HepG2 (cell line): ENCODE measurements around the gene BCAT1. TPM values are rescaled to one million over a fixed set of nuclear protein-coding genes. Genes with fewer than 3 reads are reported as not detected.

ENCODE experiments used
- HMG20A ChIP-seq: IDR thresholded peaks from 2 replicates; pipeline ENCODE4 v1.6.1; 2016; ENCODE audit warnings: borderline replicate concordance
- IRF2 ChIP-seq: IDR thresholded peaks from 2 replicates; pipeline ENCODE4 v1.6.1; 2018; ENCODE audit warnings: missing genetic modification reagents, missing compliant biosample characterization
- RXRB ChIP-seq: IDR thresholded peaks from 2 replicates; pipeline ENCODE4 v1.6.1; 2016; ENCODE audit warnings: borderline replicate concordance, missing genetic modification reagents, missing compliant biosample characterization
- SALL1 ChIP-seq: sonication (generic); formaldehyde crosslinking; IDR thresholded peaks from 2 replicates; pipeline ENCODE4 v1.8.0; 2022; ENCODE audit warnings: mild to moderate bottlenecking, missing genetic modification reagents
- TBX3 ChIP-seq: fragments of 450-650 bp; IDR thresholded peaks from 2 replicates; pipeline ENCODE4 v1.6.1; 2017; ENCODE audit warnings: antibody characterized with exemption, mild to moderate bottlenecking, inconsistent platforms, borderline replicate concordance
- TRIM24 ChIP-seq: sonication (generic); formaldehyde crosslinking; IDR thresholded peaks from 2 replicates; pipeline ENCODE4 v1.8.0; 2022; ENCODE audit warnings: mild to moderate bottlenecking, missing genetic modification reagents
- ZBTB8A ChIP-seq: sonication (generic); formaldehyde crosslinking; IDR thresholded peaks from 2 replicates; pipeline ENCODE4 v1.4.0; 2020; ENCODE audit warnings: mild to moderate bottlenecking, low read depth, missing genetic modification reagents, borderline replicate concordance
- ZNF605 ChIP-seq: sonication (generic); formaldehyde crosslinking; IDR thresholded peaks from 2 replicates; pipeline ENCODE4 v1.8.0; 2022; ENCODE audit warnings: mild to moderate bottlenecking, missing genetic modification reagents
- ZNF737 ChIP-seq: sonication (generic); formaldehyde crosslinking; IDR thresholded peaks from 2 replicates; pipeline ENCODE4 v1.5.0; 2020; ENCODE audit warnings: missing genetic modification reagents, mild to moderate bottlenecking, borderline replicate concordance
- polyA plus RNA-seq, 8 experiments: library from polyadenylated mRNA; depleted of rRNA in 3 of 8; stranded (reverse) in 7 of 8; unstranded in 1 of 8; fragments of >200 nt; fragmentation: Illumina TruSeq in 4 of 8; extraction: Trizol in 4 of 8; gene quantifications; 2 replicates each; pipeline versions ENCODE4 v1.2.1 to v1.2.3, GENCODE V29; 2011 to 2016; ENCODE audit warnings: low read depth in 4 of 8, missing spikeins in 1 of 8, mixed read lengths in 1 of 8; ENCODE audit not compliant: insufficient read depth in 1 of 8
- total RNA-seq, 5 experiments: library from RNA; depleted of rRNA; stranded (reverse); fragments of >200 nt; fragmentation: Illumina TruSeq; extraction: Trizol; gene quantifications; 2 replicates each; pipeline ENCODE4 v1.2.3, GENCODE V29; 2016; ENCODE audit warnings: low read depth in 1 of 5
- TF ChIP-seq, protein P1 (sequence below): sonication (generic); formaldehyde crosslinking; IDR thresholded peaks from 2 replicates; pipeline ENCODE4 v1.4.0; 2020; ENCODE audit warnings: mild to moderate bottlenecking, missing genetic modification reagents
- TF ChIP-seq, protein P2 (sequence below): sonication (generic); formaldehyde crosslinking; IDR thresholded peaks from 2 replicates; pipeline ENCODE4 v1.9.0; 2021; ENCODE audit warnings: missing genetic modification reagents, mild to moderate bottlenecking, borderline replicate concordance
- TF ChIP-seq, protein P3 (sequence below): sonication (generic); formaldehyde crosslinking; IDR thresholded peaks from 2 replicates; pipeline ENCODE4 v1.4.0; 2020; ENCODE audit warnings: missing genetic modification reagents, mild to moderate bottlenecking, borderline replicate concordance
- TF ChIP-seq, protein P4 (sequence below): sonication (generic); formaldehyde crosslinking; IDR thresholded peaks from 2 replicates; pipeline ENCODE4 v1.5.0; 2020; ENCODE audit warnings: mild to moderate bottlenecking, low read depth, missing genetic modification reagents, borderline replicate concordance

Gene BCAT1
- total and polyA plus RNA-seq, 2 of the 13 experiments (the other 11 are each of a cell fraction or from before 2014, with no cell fraction given): 8.0 to 75.5 TPM

DNA sequence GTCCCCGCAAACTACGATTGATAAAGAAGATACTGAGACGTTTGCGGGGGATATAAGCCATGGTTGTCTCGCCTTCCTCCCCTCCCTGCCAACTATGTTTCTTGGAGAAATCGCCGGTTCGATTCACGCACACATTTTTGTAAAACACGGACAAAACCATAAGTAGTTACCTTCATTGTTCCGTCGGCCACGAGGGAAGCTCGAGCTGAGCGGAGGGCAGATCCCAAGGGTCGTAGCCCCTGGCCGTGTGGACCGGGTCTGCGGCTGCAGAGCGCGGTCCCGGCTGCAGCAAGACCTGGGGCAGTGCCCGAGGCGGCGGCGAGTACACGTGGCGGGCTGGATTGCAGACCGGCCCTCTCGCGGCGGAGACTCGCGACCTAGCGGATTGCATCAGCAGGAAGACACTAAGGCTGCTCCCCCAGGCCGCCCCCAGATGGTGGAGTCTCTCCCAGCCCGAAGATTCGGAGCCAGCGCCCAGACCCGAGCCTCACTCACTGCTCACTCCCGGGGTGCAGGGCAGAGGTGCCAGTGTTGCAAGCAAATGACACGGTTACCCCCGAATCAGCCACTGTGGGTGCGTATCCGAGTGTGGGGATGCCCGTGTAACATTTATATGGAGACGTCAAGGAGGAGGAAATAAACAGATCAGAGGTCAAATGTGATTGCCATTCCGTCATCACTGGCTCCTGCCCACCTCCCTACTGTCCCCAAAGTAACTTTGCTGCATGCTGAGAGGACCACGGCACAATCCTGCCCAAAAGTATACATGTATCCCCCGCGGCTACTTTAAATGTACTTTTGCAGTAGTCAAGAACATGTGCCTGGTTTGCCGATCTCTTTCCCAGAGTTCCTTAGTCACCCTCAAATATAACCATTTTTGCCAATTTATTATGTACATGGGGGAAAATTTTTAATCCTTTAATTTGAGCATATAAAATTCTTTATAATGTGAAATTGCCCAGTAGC lies at the start of gene BCAT1 (continued):
- TF ChIP-seq, protein P1, sequence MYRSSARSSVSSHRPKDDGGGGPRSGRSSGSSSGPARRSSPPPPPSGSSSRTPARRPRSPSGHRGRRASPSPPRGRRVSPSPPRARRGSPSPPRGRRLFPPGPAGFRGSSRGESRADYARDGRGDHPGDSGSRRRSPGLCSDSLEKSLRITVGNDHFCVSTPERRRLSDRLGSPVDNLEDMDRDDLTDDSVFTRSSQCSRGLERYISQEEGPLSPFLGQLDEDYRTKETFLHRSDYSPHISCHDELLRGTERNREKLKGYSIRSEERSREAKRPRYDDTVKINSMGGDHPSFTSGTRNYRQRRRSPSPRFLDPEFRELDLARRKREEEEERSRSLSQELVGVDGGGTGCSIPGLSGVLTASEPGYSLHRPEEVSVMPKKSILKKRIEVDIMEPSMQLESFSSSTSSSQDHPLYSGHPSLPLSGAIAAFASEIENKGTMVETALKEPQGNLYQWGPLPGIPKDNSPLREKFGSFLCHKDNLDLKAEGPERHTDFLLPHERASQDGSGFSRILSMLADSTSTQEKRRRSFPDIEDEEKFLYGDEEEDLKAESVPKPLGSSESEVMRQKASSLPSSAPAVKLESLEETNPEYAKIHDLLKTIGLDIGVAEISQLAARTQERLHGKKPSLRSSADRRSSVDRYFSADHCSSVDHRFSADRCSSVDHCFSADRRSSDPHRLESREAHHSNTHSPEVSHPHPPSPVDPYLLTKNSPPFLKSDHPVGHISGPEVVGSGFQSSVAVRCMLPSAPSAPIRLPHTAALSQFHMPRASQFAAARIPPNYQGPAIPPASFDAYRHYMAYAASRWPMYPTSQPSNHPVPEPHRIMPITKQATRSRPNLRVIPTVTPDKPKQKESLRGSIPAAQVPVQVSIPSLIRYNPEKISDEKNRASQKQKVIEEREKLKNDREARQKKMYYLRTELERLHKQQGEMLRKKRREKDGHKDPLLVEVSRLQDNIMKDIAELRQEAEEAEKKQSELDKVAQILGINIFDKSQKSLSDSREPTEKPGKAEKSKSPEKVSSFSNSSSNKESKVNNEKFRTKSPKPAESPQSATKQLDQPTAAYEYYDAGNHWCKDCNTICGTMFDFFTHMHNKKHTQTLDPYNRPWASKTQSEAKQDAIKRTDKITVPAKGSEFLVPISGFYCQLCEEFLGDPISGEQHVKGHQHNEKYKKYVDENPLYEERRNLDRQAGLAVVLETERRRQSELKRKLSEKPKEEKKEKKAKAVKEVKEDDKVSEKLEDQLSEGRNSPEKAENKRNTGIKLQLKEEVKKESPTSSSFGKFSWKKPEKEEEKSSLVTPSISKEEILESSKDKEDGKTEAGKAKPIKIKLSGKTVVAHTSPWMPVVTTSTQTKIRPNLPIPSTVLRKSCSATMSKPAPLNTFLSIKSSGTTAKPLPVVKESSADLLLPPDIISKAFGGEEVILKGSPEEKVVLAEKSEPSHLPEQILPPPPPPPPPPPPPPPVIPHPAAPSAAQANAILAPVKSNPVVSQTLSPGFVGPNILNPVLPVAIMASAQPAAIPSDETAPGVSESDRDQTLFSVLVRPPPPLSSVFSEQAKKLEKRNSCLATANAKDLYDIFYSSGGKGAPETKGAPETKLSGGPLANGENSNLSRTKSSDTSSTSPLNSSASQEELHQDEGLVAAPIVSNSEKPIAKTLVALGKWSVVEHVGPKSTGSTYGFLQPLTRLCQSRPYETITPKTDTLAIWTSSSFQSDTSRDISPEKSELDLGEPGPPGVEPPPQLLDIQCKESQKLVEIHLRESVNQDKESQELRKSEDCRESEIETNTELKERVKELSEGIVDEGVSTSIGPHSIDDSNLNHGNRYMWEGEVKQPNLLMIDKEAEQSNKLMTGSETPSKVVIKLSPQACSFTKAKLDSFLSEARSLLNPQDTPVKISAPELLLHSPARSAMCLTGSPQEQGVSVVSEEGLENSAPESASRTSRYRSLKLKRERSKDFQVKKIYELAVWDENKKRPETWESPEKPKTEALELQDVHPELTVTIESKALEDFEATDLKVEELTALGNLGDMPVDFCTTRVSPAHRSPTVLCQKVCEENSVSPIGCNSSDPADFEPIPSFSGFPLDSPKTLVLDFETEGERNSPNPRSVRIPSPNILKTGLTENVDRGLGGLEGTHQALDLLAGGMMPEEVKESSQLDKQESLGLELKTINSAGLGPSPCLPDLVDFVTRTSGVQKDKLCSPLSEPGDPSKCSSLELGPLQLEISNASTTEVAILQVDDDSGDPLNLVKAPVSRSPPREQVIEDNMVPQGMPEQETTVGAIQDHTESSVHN (CRISPR knock-in tag): 0 out of 2 replicates have a peak, but pooled peaks have one; percentile 30
- TF ChIP-seq HMG20A (CRISPR knock-in tag): no peak
- no peak for TF ChIP-seq TRIM24 (CRISPR knock-in tag)
- TF ChIP-seq, protein P2, sequence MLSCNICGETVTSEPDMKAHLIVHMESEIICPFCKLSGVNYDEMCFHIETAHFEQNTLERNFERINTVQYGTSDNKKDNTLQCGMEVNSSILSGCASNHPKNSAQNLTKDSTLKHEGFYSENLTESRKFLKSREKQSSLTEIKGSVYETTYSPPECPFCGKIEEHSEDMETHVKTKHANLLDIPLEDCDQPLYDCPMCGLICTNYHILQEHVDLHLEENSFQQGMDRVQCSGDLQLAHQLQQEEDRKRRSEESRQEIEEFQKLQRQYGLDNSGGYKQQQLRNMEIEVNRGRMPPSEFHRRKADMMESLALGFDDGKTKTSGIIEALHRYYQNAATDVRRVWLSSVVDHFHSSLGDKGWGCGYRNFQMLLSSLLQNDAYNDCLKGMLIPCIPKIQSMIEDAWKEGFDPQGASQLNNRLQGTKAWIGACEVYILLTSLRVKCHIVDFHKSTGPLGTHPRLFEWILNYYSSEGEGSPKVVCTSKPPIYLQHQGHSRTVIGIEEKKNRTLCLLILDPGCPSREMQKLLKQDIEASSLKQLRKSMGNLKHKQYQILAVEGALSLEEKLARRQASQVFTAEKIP: no peak
- TF ChIP-seq ZNF737 (CRISPR knock-in tag): no peak
- TF ChIP-seq, protein P3, sequence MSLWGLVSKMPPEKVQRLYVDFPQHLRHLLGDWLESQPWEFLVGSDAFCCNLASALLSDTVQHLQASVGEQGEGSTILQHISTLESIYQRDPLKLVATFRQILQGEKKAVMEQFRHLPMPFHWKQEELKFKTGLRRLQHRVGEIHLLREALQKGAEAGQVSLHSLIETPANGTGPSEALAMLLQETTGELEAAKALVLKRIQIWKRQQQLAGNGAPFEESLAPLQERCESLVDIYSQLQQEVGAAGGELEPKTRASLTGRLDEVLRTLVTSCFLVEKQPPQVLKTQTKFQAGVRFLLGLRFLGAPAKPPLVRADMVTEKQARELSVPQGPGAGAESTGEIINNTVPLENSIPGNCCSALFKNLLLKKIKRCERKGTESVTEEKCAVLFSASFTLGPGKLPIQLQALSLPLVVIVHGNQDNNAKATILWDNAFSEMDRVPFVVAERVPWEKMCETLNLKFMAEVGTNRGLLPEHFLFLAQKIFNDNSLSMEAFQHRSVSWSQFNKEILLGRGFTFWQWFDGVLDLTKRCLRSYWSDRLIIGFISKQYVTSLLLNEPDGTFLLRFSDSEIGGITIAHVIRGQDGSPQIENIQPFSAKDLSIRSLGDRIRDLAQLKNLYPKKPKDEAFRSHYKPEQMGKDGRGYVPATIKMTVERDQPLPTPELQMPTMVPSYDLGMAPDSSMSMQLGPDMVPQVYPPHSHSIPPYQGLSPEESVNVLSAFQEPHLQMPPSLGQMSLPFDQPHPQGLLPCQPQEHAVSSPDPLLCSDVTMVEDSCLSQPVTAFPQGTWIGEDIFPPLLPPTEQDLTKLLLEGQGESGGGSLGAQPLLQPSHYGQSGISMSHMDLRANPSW (CRISPR knock-in tag): no peak
- peak; percentile 71 for TF ChIP-seq ZNF605 (CRISPR knock-in tag)
- peak; percentile 87 for TF ChIP-seq SALL1 (CRISPR knock-in tag)
- TF ChIP-seq ZBTB8A (CRISPR knock-in tag): 0 out of 2 replicates have a peak, but pooled peaks have one; percentile 25
- no peak for TF ChIP-seq TBX3
- TF ChIP-seq, protein P4, sequence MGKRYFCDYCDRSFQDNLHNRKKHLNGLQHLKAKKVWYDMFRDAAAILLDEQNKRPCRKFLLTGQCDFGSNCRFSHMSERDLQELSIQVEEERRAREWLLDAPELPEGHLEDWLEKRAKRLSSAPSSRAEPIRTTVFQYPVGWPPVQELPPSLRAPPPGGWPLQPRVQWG: no peak
- TF ChIP-seq IRF2 (CRISPR knock-in tag): peak; percentile 41; the same call in 1 of the 2 replicates
- no peak for TF ChIP-seq RXRB
